SK-N-SH treated with all-trans-retinoic acid at 6 μM for 48 hours (cell line): Measurements from ENCODE around the gene IL17REL.

ENCODE experiments used
- ATAC-seq: fragments of 200-7000 bp; cut with Tn5 transposase; 3 replicates; pipeline ENCODE4 v1.9.1; 2020; ENCODE audit warnings: mild to moderate bottlenecking, moderate library complexity
- ARNTL ChIP-seq: fragments of 450-650 bp; formaldehyde crosslinking; IDR thresholded peaks from 2 replicates; pipeline ENCODE4 v1.5.0; 2020; ENCODE audit warnings: low read depth, mild to moderate bottlenecking, moderate library complexity, borderline replicate concordance
- BACH2 ChIP-seq: fragments of 250-450 bp; sonication (Bioruptor Pico); IDR thresholded peaks from 2 replicates; pipeline ENCODE4 v1.9.0; 2021; ENCODE audit warnings: mild to moderate bottlenecking, borderline replicate concordance
- CREB5 ChIP-seq: fragments of 250-450 bp; sonication (Bioruptor Pico); IDR thresholded peaks from 2 replicates; pipeline ENCODE4 v1.5.1; 2020; ENCODE audit warnings: low read depth, mild to moderate bottlenecking, moderate library complexity
- CSRNP3 ChIP-seq: fragments of 250-450 bp; sonication (Bioruptor Pico); IDR thresholded peaks from 2 replicates; pipeline ENCODE4 v1.5.1; 2021; ENCODE audit warnings: mild to moderate bottlenecking, moderate library complexity
- GLIS3 ChIP-seq: fragments of 250-450 bp; sonication (Bioruptor Pico); IDR thresholded peaks from 2 replicates; pipeline ENCODE4 v1.5.0; 2020; ENCODE audit warnings: mild to moderate bottlenecking, moderate library complexity
- OSR1 ChIP-seq: fragments of 250-450 bp; sonication (Bioruptor Pico); IDR thresholded peaks from 2 replicates; pipeline ENCODE4 v1.8.0; 2022; ENCODE audit warnings: moderate library complexity, mild to moderate bottlenecking, inconsistent platforms
- PATZ1 ChIP-seq: fragments of 250-450 bp; sonication (Bioruptor Pico); IDR thresholded peaks from 2 replicates; pipeline ENCODE4 v1.8.0; 2020; ENCODE audit warnings: mild to moderate bottlenecking, moderate library complexity, borderline replicate concordance
- POU6F1 ChIP-seq: fragments of 250-450 bp; sonication (Bioruptor Pico); IDR thresholded peaks from 2 replicates; pipeline ENCODE4 v1.8.0; 2021; ENCODE audit warnings: low read depth, mild to moderate bottlenecking, moderate library complexity, borderline replicate concordance
- RARB ChIP-seq: fragments of 250-450 bp; sonication (Bioruptor Pico); IDR thresholded peaks from 2 replicates; pipeline ENCODE4 v1.8.0; 2021; ENCODE audit warnings: mild to moderate bottlenecking, moderate library complexity
- SNAI2 ChIP-seq: fragments of 250-450 bp; sonication (Bioruptor Pico); IDR thresholded peaks from 2 replicates; pipeline ENCODE4 v1.5.0; 2020; ENCODE audit warnings: mild to moderate bottlenecking, moderate library complexity
- TCF4 ChIP-seq: fragments of 250-450 bp; sonication (Bioruptor Pico); IDR thresholded peaks from 2 replicates; pipeline ENCODE4 v1.8.0; 2021; ENCODE audit warnings: mild to moderate bottlenecking, moderate library complexity, borderline replicate concordance
- TOX ChIP-seq: fragments of 250-450 bp; sonication (Bioruptor Pico); IDR thresholded peaks from 2 replicates; pipeline ENCODE4 v1.8.0; 2021; ENCODE audit warnings: mild to moderate bottlenecking, moderate library complexity, borderline replicate concordance
- TSHZ2 ChIP-seq: fragments of 250-450 bp; sonication (Bioruptor Pico); IDR thresholded peaks from 2 replicates; pipeline ENCODE4 v1.5.0; 2020; ENCODE audit warnings: mild to moderate bottlenecking, moderate library complexity
- ZC3H10 ChIP-seq: fragments of 250-450 bp; sonication (Bioruptor Pico); IDR thresholded peaks from 2 replicates; pipeline ENCODE4 v1.5.1; 2021; ENCODE audit warnings: mild to moderate bottlenecking, moderate library complexity
- ZFP3 ChIP-seq: fragments of 250-450 bp; sonication (Bioruptor Pico); IDR thresholded peaks from 2 replicates; pipeline ENCODE4 v1.5.0; 2020; ENCODE audit warnings: mild to moderate bottlenecking, moderate library complexity
- ZFP30 ChIP-seq: fragments of 450-650 bp; formaldehyde crosslinking; IDR thresholded peaks from 2 replicates; pipeline ENCODE4 v1.5.0; 2022; ENCODE audit warnings: mild to moderate bottlenecking, moderate library complexity
- ZNF565 ChIP-seq: fragments of 450-650 bp; formaldehyde crosslinking; conservative IDR thresholded peaks from 2 replicates; pipeline ENCODE4 v1.5.0; 2020; ENCODE audit warnings: low read depth, mild to moderate bottlenecking, moderate library complexity
- ZNF70 ChIP-seq: fragments of 450-650 bp; formaldehyde crosslinking; IDR thresholded peaks from 2 replicates; pipeline ENCODE4 v1.5.0; 2020; ENCODE audit warnings: mild to moderate bottlenecking, moderate library complexity
- ZNF8 ChIP-seq: fragments of 450-650 bp; formaldehyde crosslinking; IDR thresholded peaks from 2 replicates; pipeline ENCODE4 v1.5.0; 2020; ENCODE audit warnings: mild to moderate bottlenecking, moderate library complexity

Gene IL17REL

GRCh38 chr22:50044485-50045118 lies 32.0 kb upstream of the IL17REL start:
- TF ChIP-seq ZNF565 (CRISPR knock-in tag) (no peak), ZNF8 (CRISPR knock-in tag) (no peak), CREB5 (CRISPR knock-in tag) (no peak)
- ATAC-seq: no peak; the same call in 2 of the 3 replicates

- TF ChIP-seq TOX (CRISPR knock-in tag): no peak
- ATAC-seq: no peak; the same call in 2 of the 3 replicates
These were observed 28.9 kb upstream of the IL17REL start for GRCh38 chr22:50041361-50042065.

GRCh38 chr22:50040717-50041116 lies 28.2 kb upstream of the IL17REL start:
- no peak for TF ChIP-seq POU6F1 (CRISPR knock-in tag)
- TF ChIP-seq ZNF8 (CRISPR knock-in tag): no peak
- TF ChIP-seq GLIS3 (CRISPR knock-in tag): no peak
- TF ChIP-seq ARNTL (CRISPR knock-in tag): no peak
- TF ChIP-seq TSHZ2: no peak
- TF ChIP-seq CREB5 (CRISPR knock-in tag): no peak
- no peak for TF ChIP-seq OSR1 (CRISPR knock-in tag)
- no peak for TF ChIP-seq ZC3H10 (CRISPR knock-in tag)
- TF ChIP-seq TOX (CRISPR knock-in tag): no peak
- no peak for TF ChIP-seq ZNF565 (CRISPR knock-in tag)
- TF ChIP-seq ZNF70 (CRISPR knock-in tag): no peak
- no peak for TF ChIP-seq BACH2 (CRISPR knock-in tag)

GRCh38 chr22:50039669-50040443 lies 27.3 kb upstream of the IL17REL start:
- TF ChIP-seq ZFP30 (CRISPR knock-in tag): no peak
- no peak for TF ChIP-seq ZNF565 (CRISPR knock-in tag)
- no peak for TF ChIP-seq SNAI2 (CRISPR knock-in tag)
- no peak for TF ChIP-seq GLIS3 (CRISPR knock-in tag)
- TF ChIP-seq RARB (CRISPR knock-in tag): no peak
- no peak for TF ChIP-seq BACH2 (CRISPR knock-in tag)
- no peak for TF ChIP-seq ZNF8 (CRISPR knock-in tag)
- no peak for TF ChIP-seq ZNF70 (CRISPR knock-in tag)
- no peak for TF ChIP-seq CREB5 (CRISPR knock-in tag)
- TF ChIP-seq TCF4 (CRISPR knock-in tag): no peak
- no peak for TF ChIP-seq TOX (CRISPR knock-in tag)
- no peak for TF ChIP-seq PATZ1
- TF ChIP-seq ZFP3 (CRISPR knock-in tag): no peak
- TF ChIP-seq ARNTL (CRISPR knock-in tag): no peak
- TF ChIP-seq CSRNP3 (CRISPR knock-in tag): no peak
- ATAC-seq: no peak

More at GRCh38 chr22:50040717-50041116, 28.2 kb upstream of the IL17REL start:
- no peak for ATAC-seq
